ENCODE data around the gene YEATS4. TPM values are rescaled to one million over a fixed set of nuclear protein-coding genes. Genes with fewer than 3 reads are reported as not detected.

YEATS4 gene
- total RNA-seq, 1 experiment from 2014 or later: 25.6 TPM

DNA sequence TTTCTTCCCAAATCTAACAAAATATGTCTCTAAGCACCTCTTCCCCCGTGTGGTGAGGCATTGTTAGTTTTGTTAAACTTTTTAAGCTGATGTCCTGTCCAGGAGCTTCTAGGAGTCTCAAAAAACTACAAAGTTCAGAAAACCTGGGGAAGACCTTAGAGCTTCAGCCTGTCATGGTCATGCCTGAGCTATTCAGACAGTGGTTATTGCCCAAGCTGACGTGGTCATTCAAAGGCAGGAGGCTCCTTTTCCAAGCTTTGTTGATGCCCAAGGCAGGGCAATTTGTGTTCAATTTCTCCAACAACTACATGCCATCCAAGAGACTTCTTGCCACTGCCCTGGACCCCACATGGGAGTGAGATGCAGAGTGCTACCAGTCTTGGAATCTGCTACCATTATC, 17.1 kb upstream of the YEATS4 start:
- no peak for DNase-seq (ENCODE audit: low read depth)

DNA sequence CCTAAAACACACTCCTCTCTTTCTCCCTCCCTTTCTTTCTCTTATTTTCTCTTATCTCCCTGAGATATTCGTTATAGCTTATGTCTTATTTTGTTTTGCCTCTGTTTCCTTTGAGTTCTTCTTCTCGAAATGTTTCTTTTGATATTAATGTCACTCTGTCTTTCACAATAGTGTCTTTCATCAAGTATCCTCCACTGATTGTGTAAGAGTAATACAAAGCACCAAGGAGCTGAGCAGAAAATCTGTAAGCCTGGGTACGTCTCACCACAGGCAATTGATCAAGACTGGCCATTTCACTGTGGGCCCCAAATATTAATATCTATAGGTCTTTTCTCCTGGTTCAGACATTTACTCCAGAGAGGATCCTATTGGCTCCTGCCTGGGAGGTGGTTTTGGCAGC, 16.2 kb upstream of the YEATS4 start:
- no peak for DNase-seq (ENCODE audit: low read depth)

DNA sequence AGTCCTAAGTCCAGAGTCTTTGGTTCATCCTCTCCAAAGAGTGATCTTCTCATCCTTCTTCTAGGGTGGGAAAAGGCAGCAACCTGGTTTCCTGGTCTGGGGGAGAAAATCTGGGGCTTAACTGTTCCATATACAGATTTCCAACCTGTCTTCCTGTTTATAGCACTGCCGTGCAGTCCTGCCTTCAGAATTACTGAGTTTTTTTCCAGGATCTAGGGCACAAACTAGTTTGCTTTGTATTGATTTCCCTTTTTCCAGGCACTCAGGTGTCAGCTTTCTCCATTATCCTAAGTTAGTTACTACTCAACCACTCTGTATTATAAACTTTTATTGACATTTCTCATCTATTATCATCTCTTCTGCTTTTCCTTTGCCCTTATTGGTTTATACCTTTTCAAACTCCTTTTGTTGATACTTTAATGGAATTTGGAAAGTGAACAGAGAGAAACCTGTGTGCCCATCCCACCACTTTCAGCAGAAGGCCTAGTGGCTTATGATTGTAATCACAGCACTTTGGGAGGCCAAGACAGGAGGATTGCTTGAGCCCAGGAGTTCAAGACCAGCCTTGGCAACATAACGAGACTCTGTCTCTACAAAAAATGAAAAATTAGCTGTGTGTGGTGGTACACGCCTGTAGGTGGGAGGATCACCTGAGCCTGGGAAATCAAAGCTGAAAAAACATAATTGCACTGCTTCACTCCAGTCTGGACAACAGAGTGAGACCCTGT, 15.5 kb upstream of the YEATS4 start:
- DNase-seq (ENCODE audit: low read depth): no peak

DNA sequence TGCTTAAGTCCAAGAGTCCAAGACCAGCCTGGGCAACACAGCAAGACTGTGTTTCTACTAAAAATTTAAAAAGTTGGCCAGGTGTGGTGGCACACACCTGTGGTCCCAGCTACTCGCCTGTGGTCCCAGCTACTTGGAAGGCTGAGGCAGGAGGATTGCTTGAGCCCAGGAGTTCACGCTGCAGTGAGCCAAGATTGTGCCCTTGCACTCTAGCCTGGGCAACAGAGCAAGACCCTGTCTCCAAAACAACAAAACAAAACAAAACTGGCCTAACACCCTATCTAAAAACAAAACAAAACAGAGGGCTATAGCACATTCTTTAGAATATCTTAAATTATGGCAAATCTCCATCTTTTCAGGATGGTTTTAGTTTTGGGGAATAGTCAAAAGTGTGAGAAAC, 14.5 kb upstream of the YEATS4 start:
- no peak for DNase-seq (ENCODE audit: low read depth)

DNA sequence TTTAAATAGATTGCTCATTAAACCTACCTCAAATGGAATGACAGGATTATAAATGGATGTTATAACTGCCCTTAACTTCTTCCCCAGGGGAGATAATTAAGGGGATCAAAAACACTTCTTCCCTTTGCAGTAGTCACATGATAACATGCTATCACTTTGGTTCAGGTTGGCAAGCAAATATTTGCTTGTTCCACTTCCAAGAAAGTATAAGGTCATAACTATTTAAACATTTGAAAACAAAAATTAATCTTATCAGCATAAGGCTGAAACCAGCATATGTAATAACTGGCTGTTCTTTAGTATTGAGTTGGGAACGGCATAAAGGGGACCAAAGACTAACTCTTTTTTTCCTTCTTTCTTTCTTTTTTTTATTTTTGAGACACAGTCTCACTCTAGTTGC, 13.8 kb upstream of the YEATS4 start:
- no peak for DNase-seq (ENCODE audit: low read depth)

DNA sequence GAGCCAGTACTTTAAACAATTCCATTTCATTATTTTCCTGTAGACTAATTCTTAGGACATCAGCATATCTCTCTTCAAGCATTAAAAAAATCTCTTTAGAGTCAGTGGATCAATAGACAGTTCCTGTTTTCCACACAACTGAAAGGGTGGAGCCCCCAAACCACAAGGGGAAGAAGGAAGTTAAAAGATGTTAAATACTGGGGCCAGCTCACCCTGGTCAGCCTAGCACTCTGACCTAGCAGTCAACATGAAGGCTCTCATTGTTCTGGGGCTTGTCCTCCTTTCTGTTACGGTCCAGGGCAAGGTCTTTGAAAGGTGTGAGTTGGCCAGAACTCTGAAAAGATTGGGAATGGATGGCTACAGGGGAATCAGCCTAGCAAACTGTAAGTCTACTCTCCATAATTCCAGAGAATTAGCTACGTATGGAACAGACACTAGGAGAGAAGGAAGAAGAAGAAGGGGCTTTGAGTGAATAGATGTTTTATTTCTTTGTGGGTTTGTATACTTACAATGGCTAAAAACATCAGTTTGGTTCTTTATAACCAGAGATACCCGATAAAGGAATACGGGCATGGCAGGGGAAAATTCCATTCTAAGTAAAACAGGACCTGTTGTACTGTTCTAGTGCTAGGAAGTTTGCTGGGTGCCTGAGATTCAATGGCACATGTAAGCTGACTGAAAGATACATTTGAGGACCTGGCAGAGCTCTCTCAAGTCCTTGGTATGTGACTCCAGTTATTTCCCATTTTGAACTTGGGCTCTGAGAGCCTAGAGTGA, 11.2 kb upstream of the YEATS4 start, which contains the start of gene LYZ:
Gene LYZ, plus strand, starts transcription at position 220 of the 777 bp plus-strand sequence. Its CDS starts 28 bp downstream, at position 248.
- no peak for DNase-seq (ENCODE audit: low read depth)

DNA sequence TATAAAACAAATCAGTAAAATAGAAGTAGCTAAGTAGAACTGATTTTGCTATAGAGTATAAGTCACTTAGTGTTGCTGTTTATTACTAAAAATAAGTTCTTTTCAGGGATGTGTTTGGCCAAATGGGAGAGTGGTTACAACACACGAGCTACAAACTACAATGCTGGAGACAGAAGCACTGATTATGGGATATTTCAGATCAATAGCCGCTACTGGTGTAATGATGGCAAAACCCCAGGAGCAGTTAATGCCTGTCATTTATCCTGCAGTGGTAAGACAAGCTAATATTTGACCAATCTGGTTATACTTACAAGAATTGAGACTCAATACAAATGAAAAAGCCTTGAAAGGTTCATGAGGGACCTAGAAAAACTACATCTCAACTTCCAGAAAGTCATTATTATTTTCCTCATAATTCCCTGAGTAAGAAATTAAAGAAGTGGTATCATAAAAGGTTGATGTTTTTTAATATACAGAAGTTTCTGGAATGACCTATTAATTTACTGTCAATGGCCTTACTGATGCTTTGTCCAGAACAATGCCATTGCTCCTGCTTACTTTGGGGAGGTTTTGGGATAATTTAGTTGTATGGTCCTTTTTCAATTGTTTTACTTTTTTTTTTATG, 9.4 kb upstream of the YEATS4 start:
- no peak for DNase-seq (ENCODE audit: low read depth)

DNA sequence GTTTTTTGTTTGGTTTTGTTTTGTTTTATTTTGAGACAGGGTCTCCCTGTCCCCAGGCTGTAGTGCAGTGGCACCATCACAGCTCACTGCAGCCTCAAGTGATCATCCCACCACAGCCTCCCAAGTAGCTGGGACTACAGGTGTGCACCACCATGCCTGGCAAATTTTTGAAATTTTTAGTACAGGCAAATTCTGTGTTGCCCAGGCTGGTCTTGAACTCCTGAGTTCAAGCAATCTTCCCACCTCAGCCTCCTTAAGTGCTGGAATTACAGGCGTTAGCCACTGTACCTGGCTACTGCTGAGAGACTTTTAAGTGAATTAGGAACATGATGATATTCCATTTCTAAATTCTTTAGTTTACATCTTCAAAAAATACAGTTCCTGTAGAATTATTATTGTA, 8.8 kb upstream of the YEATS4 start:
- DNase-seq (ENCODE audit: low read depth): no peak

DNA sequence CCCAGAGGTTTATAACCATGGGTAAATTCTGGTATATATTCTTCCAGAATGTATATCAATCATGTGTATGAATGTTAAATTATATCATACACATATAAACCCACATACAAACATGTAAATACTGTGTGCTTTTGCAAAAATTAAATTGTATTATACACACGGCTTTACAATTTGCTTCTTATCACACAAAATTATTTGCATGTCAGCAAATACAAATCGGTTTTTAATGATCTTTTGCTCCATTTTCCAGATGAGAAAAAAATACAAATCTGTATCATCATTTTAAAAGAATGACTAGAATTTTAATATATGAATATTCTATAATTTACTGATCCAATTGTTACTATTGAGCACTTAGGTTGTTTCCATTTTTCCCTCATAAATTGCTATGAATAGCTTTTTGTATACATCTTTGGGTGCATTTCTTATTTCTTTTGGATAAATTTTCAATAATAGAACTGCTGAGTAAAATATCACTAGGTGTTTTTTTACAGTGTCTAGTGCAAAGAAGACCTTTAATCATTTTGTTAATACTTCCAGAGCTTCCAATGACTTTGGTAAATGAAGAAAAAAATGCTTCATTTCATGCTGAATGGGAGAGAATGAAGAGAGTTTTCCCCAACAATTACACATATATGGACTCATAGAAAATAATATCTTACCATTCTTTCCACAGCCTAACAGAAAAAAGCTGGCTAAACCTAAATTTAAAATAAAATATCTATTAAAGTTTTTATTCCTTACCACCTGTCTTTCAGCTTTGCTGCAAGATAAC, 7.9 kb upstream of the YEATS4 start:
- DNase-seq (ENCODE audit: low read depth): no peak

DNA sequence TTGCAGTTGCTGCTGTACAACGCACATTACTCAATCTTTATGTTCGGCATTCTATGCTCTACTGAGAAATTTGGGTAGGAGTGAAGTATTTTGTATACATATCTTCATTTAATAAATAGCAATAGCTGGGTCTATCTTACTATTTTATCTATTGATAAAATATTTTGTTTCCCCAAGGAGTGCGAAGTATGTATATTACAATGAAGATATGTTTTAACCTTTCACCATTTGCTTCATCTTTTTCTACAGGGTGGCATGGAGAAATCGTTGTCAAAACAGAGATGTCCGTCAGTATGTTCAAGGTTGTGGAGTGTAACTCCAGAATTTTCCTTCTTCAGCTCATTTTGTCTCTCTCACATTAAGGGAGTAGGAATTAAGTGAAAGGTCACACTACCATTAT, 6.6 kb upstream of the YEATS4 start:
- DNase-seq (ENCODE audit: low read depth): no peak

DNA sequence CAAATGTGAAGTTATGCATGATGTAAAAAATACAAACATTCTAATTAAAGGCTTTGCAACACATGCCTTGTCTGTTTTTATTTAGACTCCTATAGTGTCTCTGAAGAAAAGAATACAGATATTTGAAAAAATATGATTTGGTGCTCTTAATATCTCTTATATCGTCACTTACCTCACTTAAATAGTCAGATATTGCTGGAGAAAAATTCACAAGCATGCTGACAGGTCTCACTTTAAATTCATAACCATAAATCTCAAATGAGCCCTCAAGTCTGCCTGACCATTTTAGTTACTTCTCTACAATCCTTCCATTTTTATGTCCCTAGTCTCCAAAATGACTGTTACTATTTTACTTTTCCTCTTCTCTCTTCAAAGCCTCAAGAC, 5.4 kb upstream of the YEATS4 start:
- no peak for DNase-seq (ENCODE audit: low read depth)

DNA sequence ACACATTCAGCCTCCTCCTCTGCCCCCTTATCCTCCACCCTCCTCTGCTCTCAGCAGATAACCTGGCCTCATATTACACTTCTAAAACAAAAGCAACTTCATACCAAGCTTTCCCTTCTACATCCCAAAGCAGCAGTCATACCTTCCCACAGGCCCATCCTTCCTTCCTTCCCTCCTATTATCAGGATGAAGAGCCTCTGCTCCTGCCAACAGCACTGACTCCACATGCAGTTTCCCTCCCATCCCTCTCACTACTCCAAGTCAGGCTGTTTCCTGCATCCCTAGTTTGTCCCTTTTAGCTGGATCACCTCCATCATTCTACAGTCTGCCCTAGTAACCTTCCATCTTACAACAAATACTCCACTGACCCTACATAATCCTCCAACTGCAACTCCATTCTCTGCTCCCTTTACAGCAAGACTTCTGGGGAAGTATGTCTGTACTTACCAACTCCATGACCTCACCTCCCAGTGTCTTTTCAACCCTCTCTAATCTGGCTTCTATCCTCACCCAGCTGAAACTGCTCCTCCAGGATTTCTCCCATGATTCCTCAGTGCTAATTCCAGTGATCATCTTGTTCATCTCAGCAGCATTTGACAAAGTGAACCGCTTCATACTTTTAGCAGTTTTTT, 4.9 kb upstream of the YEATS4 start:
- DNase-seq (ENCODE audit: low read depth): no peak

DNA sequence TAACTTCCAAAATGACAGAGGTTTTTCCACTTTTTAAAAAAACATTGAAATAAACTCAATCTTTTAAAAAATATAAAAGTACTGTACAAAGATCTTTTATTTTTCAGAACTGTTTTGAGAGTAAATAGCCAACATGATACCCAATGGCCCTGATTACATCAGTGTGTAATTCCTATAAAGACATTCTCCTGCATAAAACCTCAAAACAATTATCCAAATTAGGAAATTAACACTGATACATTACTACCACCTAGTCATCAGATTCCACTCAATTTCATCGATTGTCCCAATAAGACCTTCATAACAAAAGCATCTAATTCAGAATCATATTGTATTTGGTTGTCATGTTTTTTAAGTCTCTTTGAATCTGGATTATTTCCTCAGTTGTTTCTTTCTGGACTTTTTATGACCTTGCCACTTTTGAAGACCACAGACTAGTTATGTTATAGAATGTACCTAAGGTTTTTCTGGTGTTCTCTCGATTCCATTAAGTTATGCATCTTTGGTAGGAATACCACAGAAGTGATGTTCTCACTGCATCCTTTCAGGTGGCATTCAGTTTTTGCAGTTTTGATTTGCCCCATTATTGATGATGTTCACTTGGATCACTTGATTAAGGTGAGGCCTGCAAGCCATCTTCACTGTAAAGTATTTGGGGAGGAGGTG, 4.0 kb upstream of the YEATS4 start:
- no peak for DNase-seq (ENCODE audit: low read depth)

DNA sequence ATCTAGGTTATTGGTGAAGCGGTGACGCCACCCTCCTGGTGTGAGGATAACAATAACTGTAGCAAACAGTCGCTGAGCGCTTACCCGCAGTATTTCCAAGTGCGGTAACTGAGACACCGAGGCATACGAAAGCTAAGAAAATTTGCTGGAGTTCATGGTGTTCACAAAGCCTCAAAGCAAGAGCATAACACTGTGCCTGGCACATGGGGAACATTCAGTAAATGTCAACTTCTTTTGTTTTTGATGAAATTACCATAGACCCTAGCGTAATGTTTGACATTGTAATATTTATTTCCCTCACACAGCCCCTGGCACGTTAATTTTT, 767 bp downstream of the YEATS4 start:
- no peak for DNase-seq (ENCODE audit: low read depth)

DNA sequence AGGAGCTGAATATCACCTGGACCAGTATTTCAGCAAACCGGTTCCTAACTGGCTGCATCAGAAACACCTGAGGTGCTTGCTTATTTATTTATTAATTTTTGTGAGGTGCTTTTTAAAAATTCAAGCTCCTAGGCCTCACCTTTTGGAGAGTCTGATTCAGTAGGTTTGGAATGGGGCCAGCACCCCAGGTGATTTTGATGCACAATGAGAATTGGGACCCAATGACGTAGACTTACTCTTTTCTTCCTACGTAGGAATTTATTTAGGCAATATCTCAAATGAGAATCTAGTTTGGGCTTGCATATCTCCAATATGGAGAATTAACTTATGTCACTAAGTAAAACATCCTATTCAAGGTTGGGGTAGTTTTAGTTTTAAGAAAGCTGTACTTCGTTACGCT, 7.3 kb downstream of the YEATS4 start:
- no peak for DNase-seq (ENCODE audit: low read depth)

DNA sequence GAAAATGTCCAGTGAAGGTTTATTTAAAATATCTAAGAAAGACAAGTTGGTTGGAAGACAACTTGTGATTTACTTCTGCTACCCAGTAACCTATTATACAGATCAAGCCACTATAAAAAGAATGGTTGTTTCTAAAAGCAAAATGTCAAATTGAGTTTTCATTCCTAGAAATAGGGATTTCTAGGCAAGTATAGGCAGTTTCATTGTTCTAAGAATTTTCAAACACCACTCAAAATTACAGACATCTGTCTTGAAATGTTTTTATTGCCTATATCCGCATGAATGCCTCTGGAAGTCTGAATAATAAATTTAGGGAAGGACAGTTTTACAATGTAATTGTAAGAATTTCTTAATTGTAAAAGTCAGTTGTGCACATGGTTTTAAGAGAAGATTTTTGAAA, 8.6 kb downstream of the YEATS4 start:
- no peak for DNase-seq (ENCODE audit: low read depth)

DNA sequence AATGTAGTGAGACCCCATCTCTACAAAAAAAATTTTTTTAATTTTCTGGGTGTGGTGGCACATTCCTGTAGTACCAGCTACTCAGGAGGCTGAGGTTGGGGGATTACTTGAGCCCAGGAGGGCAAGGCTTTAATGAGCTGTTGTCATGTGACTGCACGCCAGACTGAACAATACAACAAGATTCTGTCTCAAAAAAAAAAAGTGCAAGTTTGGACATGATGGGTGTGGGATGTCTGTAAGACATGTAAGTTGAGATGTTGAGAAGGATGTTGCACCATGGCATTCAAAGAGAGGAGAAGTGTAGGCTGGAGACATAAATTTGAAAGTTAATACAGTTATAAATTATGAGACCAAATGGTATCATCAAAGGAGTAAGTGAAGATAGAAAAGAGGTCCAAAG, 23.5 kb downstream of the YEATS4 start:
- no peak for DNase-seq (ENCODE audit: low read depth)

DNA sequence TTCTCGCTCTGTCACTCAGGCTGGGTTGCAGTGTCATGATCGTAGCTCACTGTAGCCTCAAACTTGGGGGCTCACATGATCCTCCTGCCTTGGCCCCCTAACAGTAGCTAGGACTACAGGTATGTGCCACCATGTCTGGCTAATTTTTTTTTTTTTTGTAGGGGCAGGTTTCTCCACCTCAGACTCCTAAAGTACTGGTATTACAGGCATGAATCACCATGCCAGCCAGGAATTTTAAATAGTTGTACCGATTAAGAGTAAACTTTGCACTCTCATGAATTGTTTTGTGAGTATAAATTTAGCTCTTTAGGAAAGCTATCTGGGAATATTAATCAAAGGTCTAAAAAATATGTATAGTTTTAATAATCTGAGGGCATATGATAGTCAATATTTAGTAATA, 25.5 kb downstream of the YEATS4 start:
- DNase-seq (ENCODE audit: low read depth): no peak

DNA sequence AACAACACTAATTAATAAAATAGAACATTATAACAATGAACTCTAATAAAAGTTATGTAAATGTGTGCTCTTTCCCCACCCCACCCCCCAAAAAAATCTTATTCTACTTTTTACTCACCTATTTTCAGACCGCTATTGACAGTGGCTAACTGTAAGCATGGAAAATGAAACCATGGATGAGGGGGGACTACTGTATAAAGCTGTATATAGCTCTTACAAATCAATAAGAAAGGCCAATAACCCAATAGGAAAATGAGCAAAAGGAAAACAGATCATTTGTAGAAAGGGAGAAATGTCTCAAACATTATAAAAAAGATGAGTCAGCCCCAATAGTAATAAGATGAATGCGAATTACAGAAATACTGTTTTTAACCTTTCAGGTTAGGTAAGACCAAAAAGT, 27.4 kb downstream of the YEATS4 start:
- DNase-seq (ENCODE audit: low read depth): no peak

DNA sequence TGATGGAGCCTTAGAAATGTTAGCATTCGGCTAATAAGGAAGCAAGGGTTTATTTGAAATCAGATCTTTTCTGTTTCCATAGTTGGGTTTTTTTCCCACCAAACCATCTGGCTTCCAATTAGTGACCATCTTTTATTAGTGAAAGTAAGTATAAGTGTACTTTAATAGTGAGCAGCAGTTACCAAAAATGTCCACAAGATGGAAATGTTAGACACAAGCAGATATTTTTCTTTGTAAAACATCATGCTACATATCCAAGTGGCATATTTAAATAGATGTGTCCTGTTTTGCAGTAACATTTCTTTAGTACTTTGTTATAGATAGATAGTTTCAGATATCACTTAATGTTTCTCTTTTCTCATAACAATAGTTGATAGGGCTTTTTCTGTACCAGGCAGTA, 28.8 kb downstream of the YEATS4 start:
- DNase-seq (ENCODE audit: low read depth): peak; percentile 51

DNA sequence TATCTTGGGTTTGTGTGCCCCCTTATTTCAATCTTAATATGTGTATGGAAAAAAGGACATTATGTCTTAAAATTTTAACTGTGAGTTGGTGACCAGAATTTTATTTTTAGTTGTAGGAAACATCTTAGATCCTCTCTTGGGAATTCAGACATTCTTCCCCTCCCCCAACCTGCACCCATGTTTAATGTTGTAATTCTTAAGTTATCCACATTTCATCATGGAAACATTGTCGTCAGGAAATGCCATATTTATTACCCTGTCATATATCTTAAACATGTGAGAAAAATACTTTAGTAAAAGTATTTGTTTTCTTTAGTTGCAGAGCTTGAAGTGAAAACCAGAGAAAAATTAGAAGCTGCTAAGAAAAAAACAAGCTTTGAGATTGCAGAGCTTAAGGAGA, 30.3 kb downstream of the YEATS4 start:
- no peak for DNase-seq (ENCODE audit: low read depth)

Measured in RPMI7951 (cell line).